ENCODE measurements around the gene PHACTR3. TPM values are rescaled to one million over a fixed set of nuclear protein-coding genes. Genes with fewer than 3 reads are reported as not detected.

Gene PHACTR3
- total RNA-seq, 2 experiments from 2014 or later, result not detected

DNA sequence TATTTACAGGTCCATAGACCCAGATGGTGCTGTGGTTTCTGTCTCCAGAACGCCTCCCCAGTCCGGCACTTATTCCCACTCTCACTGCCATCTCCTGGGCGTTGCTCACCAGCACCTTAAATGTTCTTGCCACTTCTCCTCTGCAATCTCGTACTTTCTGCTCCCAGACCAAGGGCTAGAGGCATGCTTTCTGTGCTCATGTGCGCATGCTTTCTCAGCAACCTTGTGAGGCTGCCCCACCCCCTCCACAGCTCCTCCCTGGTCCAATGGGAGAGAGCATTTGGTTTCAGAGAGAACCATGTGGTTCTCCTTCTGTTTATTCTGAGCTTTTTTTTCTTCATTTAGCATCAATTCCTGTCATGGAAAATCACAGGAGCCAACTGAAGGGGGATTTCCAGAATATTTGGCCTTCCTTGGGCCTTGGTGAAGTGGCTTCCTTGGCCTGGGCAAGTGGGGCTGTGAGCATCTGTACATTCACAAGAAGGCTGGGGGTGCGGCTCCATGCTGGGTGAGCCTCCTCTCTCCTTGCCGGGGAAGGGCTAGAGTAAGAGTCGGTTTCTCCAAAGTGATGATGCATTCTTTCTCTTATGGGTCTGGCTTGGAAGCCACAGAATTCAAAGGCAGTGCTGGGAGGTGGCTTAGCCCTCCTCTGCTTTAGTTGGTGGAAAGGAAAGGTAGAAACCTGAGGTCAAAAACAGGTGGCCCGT lies 66.6 kb downstream of the PHACTR3 start:
- Mint-ChIP-seq H3K4me3 (no peak overlapping the region), H3K4me1 (no peaks in the 10 kb centered on the region), H3K9me3 (no peaks in the 10 kb centered on the region), H3K36me3 (ENCODE audit: low read depth) (no peaks in the 10 kb centered on the region), H3K27ac (no peak overlapping the region), H3K27me3 (no peaks in the 10 kb centered on the region)
- ChIA-PET POLR2A (no interaction called here), CTCF (no interaction called here)
- no peak for DNase-seq

DNA sequence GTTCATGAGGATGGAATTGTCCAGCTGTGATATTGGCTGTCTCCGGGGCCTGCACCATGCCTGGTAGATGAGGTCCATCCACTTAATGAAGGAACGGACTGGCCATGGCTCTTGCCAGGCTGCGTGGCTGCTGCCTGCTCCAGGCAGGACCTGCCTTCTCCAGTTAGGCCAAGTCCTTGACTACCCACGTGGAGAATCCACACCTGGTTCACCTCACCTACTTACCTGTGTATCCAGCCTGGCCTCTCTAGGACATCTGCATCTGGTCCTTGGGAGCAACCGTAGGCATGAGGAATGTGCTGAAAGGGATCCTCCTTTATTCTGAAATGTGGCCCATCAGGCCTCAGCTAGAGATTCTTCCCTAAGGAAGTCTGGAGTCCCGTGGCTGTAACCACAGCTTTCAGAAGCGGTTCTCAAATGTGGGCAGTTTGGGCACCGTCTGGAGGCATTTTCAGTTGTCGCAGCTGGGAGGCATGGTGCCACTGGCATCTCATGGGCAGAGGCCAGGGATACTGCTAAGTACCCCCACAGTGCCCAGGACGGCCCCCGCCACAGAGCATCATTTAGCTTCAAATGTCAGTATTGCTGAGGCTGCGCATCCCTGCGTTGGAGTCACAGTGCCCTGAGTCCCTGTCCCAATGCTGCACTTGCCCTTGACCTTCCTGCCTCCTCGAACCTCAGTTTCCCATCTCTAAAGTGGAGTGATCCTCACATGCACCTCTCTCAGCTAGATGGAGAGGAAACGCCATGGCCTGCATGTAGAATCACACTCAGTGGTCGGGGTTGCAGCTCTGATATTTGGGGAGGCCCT lies 67.5 kb downstream of the PHACTR3 start:
- DNase-seq, result no peak
- ChIA-PET CTCF (no interaction called here), POLR2A (no interaction called here)
- H3K27me3 Mint-ChIP-seq, result no peaks in the 10 kb centered on the region
- no peaks in the 10 kb centered on the region for H3K36me3 Mint-ChIP-seq (ENCODE audit: low read depth)
- H3K9me3 Mint-ChIP-seq, result no peaks in the 10 kb centered on the region
- no peaks in the 10 kb centered on the region for H3K4me1 Mint-ChIP-seq
- no peak overlapping the region for H3K27ac Mint-ChIP-seq
- H3K4me3 Mint-ChIP-seq, result no peak overlapping the region

DNA sequence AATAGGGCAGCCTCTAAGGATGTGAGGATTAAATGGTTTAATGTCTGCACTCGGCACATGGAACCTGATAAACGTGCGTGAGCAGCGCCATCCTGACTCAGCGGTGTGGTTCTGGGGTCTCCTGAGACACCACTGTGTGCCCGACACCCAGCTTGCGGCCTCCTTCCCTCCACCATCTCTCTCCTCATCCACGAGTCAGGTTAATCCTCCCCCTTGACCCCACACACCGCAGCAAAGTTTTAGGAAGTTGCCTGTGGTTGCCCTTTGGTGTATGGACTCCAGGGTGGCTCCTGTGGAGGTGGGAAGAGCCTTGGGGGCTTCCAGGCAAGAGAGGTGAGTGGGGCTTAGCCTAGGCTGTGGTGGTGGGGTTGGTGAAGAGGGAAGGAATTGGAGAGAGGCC lies 68.2 kb downstream of the PHACTR3 start:
- H3K4me3 Mint-ChIP-seq, result no peak overlapping the region

DNA sequence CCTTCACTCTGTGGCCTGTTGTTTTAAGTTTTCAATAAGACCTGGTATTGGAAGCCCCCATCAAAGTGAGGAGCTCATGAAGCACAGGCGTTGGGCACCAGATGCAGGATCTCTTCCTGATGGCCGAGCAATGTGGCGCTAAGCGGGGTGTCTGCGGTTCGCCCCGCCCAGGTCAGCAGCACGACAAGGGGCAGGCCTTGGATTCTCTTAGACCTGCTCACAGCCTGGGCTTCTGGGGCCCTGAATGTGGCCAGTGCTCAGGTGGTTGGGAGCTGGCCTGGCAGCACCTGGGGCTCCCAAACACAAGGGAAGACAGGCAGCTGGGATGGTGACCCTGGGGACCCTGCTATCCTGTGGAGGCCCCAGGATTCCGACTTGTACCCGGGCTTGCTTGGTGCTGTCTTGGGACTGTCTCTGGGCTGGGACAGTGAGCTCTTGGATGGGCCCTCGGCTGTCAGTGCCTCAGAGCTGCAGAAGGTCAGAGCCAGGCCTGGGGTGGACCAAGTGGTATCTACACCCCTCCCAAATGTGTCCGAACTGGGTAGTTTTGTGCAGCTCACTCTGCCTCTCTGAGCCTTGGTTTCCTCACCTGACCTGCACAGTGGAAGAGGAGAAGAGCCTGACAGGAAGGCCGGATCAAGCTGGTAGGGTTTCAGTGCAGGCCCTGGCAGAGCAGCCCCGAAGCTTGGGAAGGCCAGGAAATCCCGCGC lies 69.1 kb downstream of the PHACTR3 start:
- peaks cover 9% of the 10 kb centered on the region for H3K27me3 Mint-ChIP-seq
- no peak for DNase-seq
- H3K9me3 Mint-ChIP-seq, result no peaks in the 10 kb centered on the region
- ChIA-PET CTCF (no interaction called here), POLR2A (no interaction called here)
- no peak overlapping the region for H3K4me3 Mint-ChIP-seq
- no peak overlapping the region for H3K27ac Mint-ChIP-seq
- no peaks in the 10 kb centered on the region for H3K4me1 Mint-ChIP-seq
- H3K36me3 Mint-ChIP-seq (ENCODE audit: low read depth), result no peaks in the 10 kb centered on the region

More for the DNA sequence above, 68.2 kb downstream of the PHACTR3 start:
- Mint-ChIP-seq H3K27ac (no peak overlapping the region), H3K27me3 (peaks cover 5% of the 10 kb centered on the region), H3K36me3 (ENCODE audit: low read depth) (no peaks in the 10 kb centered on the region), H3K9me3 (no peaks in the 10 kb centered on the region), H3K4me1 (no peaks in the 10 kb centered on the region)
- ChIA-PET CTCF (no interaction called here), POLR2A (no interaction called here)
- DNase-seq, result no peak

DNA sequence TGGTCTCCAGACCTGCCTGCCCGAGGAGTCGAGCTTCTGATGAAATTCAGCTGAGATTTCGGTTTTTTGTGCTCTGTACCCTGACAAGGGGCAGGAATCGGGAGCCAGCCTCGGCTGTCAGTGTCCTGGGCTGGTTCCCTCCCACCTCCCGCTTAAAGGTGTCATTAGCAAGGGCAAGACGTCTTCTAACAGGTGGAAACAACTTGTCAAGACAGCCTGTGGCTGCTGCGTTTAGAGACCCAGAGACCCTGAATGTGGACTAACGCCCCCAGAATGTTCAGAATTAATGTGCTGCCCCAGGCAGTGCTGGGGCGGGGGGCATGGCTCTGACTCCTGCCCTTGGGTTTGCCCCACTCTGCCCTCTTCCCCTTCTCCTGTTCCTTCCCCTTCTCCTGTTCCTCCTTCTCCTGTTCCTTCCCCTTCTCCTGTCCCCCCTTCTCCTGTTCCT lies 69.7 kb downstream of the PHACTR3 start:
- no peaks in the 10 kb centered on the region for H3K4me1 Mint-ChIP-seq
- ChIA-PET CTCF (no interaction called here), POLR2A (no interaction called here)
- no peak overlapping the region for H3K4me3 Mint-ChIP-seq
- H3K27ac Mint-ChIP-seq, result no peak overlapping the region
- no peak for DNase-seq
- no peaks in the 10 kb centered on the region for H3K36me3 Mint-ChIP-seq (ENCODE audit: low read depth)
- H3K27me3 Mint-ChIP-seq, result peaks cover 10% of the 10 kb centered on the region
- H3K9me3 Mint-ChIP-seq, result no peaks in the 10 kb centered on the region

DNA sequence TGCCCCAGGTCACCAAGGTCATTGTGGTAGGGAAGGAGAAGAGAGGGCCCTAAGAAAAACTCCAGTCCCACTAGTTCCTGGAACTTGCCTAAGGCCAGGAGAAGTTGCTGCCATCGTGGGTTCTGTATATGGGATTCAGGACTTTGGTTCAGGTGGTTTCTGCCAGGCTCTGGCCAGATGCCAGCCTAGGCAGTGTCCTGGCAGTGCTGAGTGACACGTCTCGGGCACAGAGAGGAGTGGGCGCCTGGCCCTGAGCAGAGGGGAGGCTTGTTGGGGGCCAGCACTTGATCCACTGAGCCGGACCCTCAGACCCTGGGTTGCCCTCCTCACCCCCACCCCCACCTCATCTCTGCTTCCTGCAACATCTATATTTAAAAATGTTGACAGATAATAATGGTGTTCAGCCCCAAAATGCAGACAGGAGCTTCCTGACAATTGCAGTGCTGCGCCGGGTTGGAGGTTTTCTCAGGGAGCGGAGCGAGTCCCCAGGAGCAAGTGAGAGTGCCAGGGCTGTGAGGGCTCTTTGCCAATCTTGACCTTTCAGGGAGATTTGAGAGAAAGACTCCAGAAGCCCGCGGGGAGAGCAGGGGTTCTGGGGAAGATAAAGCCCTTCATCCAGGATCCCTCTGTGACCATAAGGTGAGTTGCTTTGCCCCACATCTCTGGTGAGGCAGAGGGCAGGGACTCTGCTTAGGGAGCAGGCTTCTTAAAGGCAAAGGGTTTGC lies 71.9 kb downstream of the PHACTR3 start:
- no peak for DNase-seq
- H3K4me1 Mint-ChIP-seq, result no peaks in the 10 kb centered on the region
- ChIA-PET POLR2A (no interaction called here), CTCF (interaction anchor here (0.7 kb wide), 1 partner anchor 1215 kb away, joined by 4 read pairs; no protein-coding TSS in a partner anchor)
- no peaks in the 10 kb centered on the region for H3K36me3 Mint-ChIP-seq (ENCODE audit: low read depth)
- H3K4me3 Mint-ChIP-seq, result no peak overlapping the region
- no peak overlapping the region for H3K27ac Mint-ChIP-seq
- no peaks in the 10 kb centered on the region for H3K9me3 Mint-ChIP-seq
- H3K27me3 Mint-ChIP-seq, result peaks cover 10% of the 10 kb centered on the region

DNA sequence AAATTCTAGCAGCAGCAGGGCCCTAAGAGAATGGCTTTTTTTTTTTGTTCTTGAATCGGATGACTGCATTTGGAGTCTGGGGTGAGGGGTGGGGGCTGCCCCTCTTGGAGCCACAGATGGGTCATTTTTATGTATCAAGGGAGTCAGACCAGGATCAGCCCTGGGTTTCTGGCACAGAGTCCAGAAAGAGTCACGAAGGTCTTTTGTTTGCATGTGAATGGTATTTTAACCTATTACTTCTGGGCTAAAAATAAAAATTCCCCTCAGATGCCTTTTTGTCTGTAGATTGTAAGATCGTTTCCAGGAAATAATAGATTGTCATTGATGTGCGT lies 72.5 kb downstream of the PHACTR3 start:
- no peak for DNase-seq
- Mint-ChIP-seq H3K27ac (no peak overlapping the region), H3K36me3 (ENCODE audit: low read depth) (no peaks in the 10 kb centered on the region), H3K27me3 (peaks cover 10% of the 10 kb centered on the region), H3K4me1 (no peaks in the 10 kb centered on the region), H3K9me3 (no peaks in the 10 kb centered on the region), H3K4me3 (no peak overlapping the region)
- CTCF ChIA-PET, result interaction anchor here (0.7 kb wide), 1 partner anchor 1216 kb away, joined by 4 read pairs; no protein-coding TSS in a partner anchor
- POLR2A ChIA-PET, result no interaction called here

DNA sequence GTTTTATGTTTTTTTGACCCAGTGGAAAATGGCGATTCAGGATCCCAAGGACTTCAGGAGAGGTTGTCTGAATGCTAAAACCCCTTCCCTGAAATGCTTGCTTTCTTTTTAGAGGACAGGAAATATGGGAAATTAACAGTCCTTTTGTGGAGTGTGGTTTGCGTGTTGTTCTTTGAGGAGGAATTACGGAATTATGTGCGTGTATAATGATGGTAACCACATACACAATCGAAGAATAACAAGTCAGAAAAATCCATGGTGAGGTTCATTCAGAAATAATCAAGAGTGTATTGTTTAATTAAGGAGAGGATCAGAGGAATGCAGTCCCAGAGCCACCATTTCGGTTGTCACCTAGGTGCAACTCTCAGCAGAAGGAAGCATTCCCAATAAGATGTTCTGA lies 73.2 kb downstream of the PHACTR3 start:
- Mint-ChIP-seq H3K9me3 (no peaks in the 10 kb centered on the region), H3K4me3 (no peak overlapping the region), H3K27ac (no peak overlapping the region), H3K36me3 (ENCODE audit: low read depth) (no peaks in the 10 kb centered on the region), H3K27me3 (peaks cover 10% of the 10 kb centered on the region), H3K4me1 (no peaks in the 10 kb centered on the region)
- ChIA-PET CTCF (no interaction called here), POLR2A (no interaction called here)
- no peak for DNase-seq

DNA sequence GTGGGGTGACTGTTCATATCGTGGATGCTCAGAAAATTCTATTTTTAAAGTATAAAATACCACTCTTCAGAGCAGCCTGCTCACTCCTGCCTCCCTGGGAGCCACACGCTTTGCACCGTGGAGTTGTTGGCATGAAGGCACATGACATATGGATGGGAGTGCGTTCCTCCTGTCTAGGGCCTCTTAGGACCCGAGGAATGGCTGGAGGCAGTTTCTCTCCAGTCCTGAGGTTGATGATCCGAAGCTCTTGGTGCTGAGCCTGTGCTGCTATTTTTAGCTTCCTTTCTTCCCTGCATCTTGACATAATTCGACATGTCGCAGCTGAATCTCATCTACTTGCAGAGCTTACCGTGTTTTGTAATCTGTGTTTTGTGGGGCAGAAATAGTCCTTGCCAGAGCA lies 73.9 kb downstream of the PHACTR3 start:
- Mint-ChIP-seq H3K4me1 (no peaks in the 10 kb centered on the region), H3K27me3 (peaks cover 10% of the 10 kb centered on the region), H3K4me3 (no peak overlapping the region), H3K27ac (no peak overlapping the region), H3K9me3 (no peaks in the 10 kb centered on the region), H3K36me3 (ENCODE audit: low read depth) (no peaks in the 10 kb centered on the region)
- CTCF ChIA-PET, result no interaction called here
- no peak for DNase-seq
- POLR2A ChIA-PET, result no interaction called here

DNA sequence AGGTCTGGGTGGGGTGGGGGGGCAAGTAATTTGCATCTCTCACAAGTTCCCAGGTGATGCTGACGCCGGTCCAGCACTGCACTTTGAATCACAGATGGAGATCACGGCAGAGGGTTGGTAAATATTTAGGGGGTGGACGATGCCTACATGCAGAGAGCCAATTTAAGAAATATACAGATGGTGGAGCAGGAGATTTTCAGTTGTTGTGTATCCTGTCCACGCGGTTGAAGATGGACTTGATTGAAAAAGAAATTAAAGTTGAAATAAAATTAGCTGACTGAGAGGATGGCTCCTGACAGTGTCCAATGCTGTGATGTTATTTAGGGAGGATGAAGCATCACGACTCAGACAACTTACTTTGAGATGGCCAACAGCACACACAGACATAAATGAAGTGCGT lies 74.6 kb downstream of the PHACTR3 start:
- ChIA-PET POLR2A (no interaction called here), CTCF (no interaction called here)
- no peak overlapping the region for H3K27ac Mint-ChIP-seq
- no peak overlapping the region for H3K4me3 Mint-ChIP-seq
- H3K27me3 Mint-ChIP-seq, result peaks cover 10% of the 10 kb centered on the region
- no peaks in the 10 kb centered on the region for H3K4me1 Mint-ChIP-seq
- H3K9me3 Mint-ChIP-seq, result no peaks in the 10 kb centered on the region
- no peak for DNase-seq
- H3K36me3 Mint-ChIP-seq (ENCODE audit: low read depth), result no peaks in the 10 kb centered on the region

DNA sequence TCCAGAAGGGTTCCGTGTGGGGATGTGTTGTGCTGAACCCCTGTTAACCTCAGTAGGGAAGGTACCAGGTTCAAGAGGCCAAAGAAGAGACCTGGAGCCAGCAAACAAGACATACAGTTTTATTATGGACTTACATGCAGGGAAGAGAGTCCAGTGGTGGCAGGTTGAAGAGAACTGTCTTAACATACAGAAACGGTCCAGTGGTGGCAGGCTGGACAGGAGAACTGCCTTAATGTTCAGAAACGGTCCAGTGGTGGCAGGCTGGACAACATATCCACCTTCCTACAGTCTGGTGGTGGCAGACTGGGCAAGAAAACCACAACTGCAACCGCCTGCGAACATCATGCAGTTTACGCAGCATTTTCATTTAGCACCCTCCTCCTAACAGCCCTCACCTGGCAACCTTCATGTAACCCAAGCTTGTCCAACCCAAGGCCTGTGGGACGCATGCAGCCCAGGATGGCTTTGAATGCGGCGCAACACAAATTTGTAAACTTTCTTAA lies 75.9 kb downstream of the PHACTR3 start:
- ChIA-PET POLR2A (no interaction called here), CTCF (no interaction called here)
- H3K36me3 Mint-ChIP-seq (ENCODE audit: low read depth), result no peaks in the 10 kb centered on the region
- H3K4me3 Mint-ChIP-seq, result no peak overlapping the region
- H3K27ac Mint-ChIP-seq, result no peak overlapping the region
- H3K9me3 Mint-ChIP-seq, result no peaks in the 10 kb centered on the region
- no peak for DNase-seq
- peaks cover 10% of the 10 kb centered on the region for H3K27me3 Mint-ChIP-seq
- no peaks in the 10 kb centered on the region for H3K4me1 Mint-ChIP-seq

DNA sequence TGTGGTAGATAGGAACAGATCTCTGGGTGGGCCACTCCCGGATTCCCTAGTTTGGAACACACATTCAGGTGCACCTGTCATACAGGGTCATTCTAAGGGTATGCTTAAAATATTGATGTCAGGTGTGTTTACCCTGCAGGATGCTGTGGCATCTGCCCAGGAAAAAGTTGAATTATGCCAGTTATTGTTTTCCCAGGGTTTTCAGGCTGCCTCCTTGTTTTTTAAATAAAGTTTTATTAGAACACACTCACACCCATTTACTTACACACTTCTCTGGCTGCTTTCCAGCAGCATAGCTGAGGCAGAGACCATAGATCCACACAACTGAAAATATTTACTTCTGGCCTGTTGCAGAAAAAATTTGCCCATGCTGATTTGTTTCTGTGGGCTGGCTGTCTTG lies 76.5 kb downstream of the PHACTR3 start:
- no peak overlapping the region for H3K4me3 Mint-ChIP-seq
- peaks cover 10% of the 10 kb centered on the region for H3K27me3 Mint-ChIP-seq
- H3K9me3 Mint-ChIP-seq, result no peaks in the 10 kb centered on the region
- CTCF ChIA-PET, result no interaction called here
- no peaks in the 10 kb centered on the region for H3K36me3 Mint-ChIP-seq (ENCODE audit: low read depth)
- H3K27ac Mint-ChIP-seq, result no peak overlapping the region
- H3K4me1 Mint-ChIP-seq, result no peaks in the 10 kb centered on the region
- no peak for DNase-seq
- POLR2A ChIA-PET, result no interaction called here

DNA sequence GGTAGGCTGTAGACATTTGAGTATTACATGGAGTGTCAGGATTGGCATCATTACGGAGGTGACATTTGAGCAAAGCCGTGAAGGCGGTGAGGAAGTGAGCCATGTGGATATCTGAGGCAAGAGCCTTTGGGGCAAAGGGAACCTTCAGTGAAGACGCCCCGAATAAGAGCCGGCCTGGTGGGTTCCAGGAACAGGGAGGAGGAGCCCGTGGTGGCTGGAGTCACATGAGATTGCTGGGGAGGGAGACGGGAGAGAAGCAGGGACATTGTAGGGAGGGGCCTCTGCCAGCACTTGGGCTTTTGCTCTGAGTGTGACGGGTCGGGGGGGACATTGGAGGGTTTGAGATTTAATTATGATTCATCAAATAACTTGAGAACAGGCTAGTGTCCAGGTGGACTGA lies 78.3 kb downstream of the PHACTR3 start:
- CTCF ChIA-PET, result no interaction called here

More for the DNA sequence above, 78.3 kb downstream of the PHACTR3 start:
- no peak for DNase-seq
- POLR2A ChIA-PET, result no interaction called here
- Mint-ChIP-seq H3K4me1 (no peaks in the 10 kb centered on the region), H3K36me3 (ENCODE audit: low read depth) (no peaks in the 10 kb centered on the region), H3K27me3 (peaks cover 5% of the 10 kb centered on the region), H3K27ac (no peak overlapping the region), H3K9me3 (no peaks in the 10 kb centered on the region), H3K4me3 (no peak overlapping the region)

All from activated CD4-positive, alpha-beta T cell treated with anti-CD3 and anti-CD28 coated beads, Interleukin-2, amount 10 ng/mL, durations not matched to agents 7 days and 5 days (primary cell).